ENCODE measurements around the gene PRKAB2. TPM values are rescaled to one million over a fixed set of nuclear protein-coding genes. Genes with fewer than 3 reads are reported as not detected.
"Not testable (repeated sequence)": the region's sequence is repeated elsewhere in the genome, so short reads cannot be mapped to it uniquely, and the experiment has no call there.

Gene PRKAB2
- total and polyA plus RNA-seq, 9 donors, result 7.8 to 19.6 (median 13.4) TPM

DNA sequence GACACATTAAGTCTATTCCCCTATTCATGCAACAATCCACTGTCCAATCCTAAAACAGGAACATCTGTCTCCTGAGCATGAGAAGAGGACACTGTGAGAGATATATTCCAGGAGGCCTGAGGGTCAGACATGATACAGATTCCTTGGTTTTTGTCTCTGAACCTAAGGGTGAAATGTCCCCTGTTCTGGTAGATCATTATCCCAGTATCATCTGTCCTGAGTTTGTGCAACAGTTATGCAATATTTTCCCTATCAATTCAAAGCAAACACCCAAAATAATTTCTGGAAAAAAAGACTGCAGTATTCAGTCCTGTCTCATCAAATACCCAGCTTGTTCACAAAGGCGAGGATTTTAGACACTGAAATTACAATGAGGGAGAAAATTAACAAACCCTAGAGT lies 61.4 kb downstream of the PRKAB2 start:
- WGBS, 3 donors, result 76 to 84% (median 79%) methylated on average over 1 of the region's 1 CpG
- no peaks in the 10 kb centered on the region for H3K27me3 ChIP-seq
- H3K9me3 ChIP-seq, result no peaks in the 10 kb centered on the region
- no peak overlapping the region for H3K27ac ChIP-seq
- no peak for DNase-seq
- intact Hi-C loops (cut with DNase I), result no loop called here
- no peaks in the 10 kb centered on the region for H3K4me1 ChIP-seq (ENCODE audit: insufficient read depth)
- no peak for TF ChIP-seq EP300 (IDR thresholded peaks at IDR 0.05)
- H3K36me3 ChIP-seq, result no peaks in the 10 kb centered on the region
- no peak overlapping the region for H3K4me3 ChIP-seq

DNA sequence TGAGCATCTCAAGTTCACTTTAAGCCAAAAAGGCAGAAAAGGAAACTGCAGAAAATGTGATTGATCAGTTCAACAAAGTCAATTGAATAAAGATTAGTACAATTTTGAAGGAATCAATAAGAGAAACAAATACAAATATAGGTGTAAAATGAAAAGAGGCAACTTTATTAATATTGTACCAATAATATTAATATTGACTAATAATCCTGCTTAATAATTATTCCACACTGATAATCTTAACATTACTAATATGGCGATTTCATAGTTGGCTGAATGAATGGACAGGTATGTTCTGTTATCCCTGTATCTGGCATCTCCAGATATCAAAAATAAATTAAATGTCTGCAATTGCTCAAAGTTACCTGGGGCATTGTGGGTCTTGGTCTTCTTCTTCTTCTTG lies 61.8 kb downstream of the PRKAB2 start:
- Histone ChIP-seq H3K27ac (no peak overlapping the region), H3K4me3 (no peak overlapping the region), H3K9me3 (no peaks in the 10 kb centered on the region), H3K36me3 (no peaks in the 10 kb centered on the region), H3K4me1 (ENCODE audit: insufficient read depth) (no peaks in the 10 kb centered on the region), H3K27me3 (no peaks in the 10 kb centered on the region)
- 91 to 95% (median 94%) methylated on average over 1 of the region's 1 CpG for WGBS, 3 donors
- TF ChIP-seq EP300 (IDR thresholded peaks at IDR 0.05) (no peak), POLR2A (IDR thresholded peaks at IDR 0.05) (no peak)
- TF ChIP-seq, protein P1, sequence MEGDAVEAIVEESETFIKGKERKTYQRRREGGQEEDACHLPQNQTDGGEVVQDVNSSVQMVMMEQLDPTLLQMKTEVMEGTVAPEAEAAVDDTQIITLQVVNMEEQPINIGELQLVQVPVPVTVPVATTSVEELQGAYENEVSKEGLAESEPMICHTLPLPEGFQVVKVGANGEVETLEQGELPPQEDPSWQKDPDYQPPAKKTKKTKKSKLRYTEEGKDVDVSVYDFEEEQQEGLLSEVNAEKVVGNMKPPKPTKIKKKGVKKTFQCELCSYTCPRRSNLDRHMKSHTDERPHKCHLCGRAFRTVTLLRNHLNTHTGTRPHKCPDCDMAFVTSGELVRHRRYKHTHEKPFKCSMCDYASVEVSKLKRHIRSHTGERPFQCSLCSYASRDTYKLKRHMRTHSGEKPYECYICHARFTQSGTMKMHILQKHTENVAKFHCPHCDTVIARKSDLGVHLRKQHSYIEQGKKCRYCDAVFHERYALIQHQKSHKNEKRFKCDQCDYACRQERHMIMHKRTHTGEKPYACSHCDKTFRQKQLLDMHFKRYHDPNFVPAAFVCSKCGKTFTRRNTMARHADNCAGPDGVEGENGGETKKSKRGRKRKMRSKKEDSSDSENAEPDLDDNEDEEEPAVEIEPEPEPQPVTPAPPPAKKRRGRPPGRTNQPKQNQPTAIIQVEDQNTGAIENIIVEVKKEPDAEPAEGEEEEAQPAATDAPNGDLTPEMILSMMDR (IDR thresholded peaks at IDR 0.05), result no peak
- no peak for DNase-seq
- intact Hi-C loops (cut with DNase I), result no loop called here

DNA sequence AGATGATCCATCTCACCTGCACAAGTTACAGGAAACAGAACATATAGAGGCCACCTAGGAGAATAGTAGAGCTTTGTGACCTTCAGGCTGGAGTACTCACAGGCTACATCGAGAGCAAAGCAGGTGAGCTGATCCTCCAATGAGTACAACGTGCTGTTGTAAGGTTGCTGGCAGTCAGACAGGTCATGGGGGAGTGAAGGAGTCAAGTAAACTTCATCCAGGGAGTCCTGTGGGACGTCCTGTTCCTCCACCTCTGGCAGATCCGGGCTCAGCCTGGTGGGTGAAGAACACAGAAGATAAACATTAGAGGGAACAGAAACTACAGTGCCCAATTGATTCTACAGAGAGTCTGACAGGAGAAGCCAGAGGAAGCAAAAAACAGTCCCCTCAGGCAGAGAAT lies 62.5 kb downstream of the PRKAB2 start:
- H3K27ac ChIP-seq, result no peak overlapping the region
- intact Hi-C loops (cut with DNase I), result no loop called here
- no peaks in the 10 kb centered on the region for H3K4me1 ChIP-seq (ENCODE audit: insufficient read depth)
- TF ChIP-seq EP300 (IDR thresholded peaks at IDR 0.05), result no peak
- TF ChIP-seq POLR2A (IDR thresholded peaks at IDR 0.05), result no peak
- TF ChIP-seq, protein P1 (IDR thresholded peaks at IDR 0.05), result no peak
- WGBS, 3 donors, result 40 to 51% (median 41%) methylated on average over 4 of the region's 4 CpGs
- no peak for DNase-seq
- H3K36me3 ChIP-seq, result no peaks in the 10 kb centered on the region
- H3K9me3 ChIP-seq, result no peaks in the 10 kb centered on the region
- H3K4me3 ChIP-seq, result no peak overlapping the region
- H3K27me3 ChIP-seq, result no peaks in the 10 kb centered on the region

GRCh38 chr1:147109041-147109440 lies 63.2 kb downstream of the PRKAB2 start:
- Histone ChIP-seq H3K27ac (no peak overlapping the region), H3K4me3 (no peak overlapping the region), H3K27me3 (no peaks in the 10 kb centered on the region), H3K9me3 (no peaks in the 10 kb centered on the region), H3K36me3 (no peaks in the 10 kb centered on the region), H3K4me1 (ENCODE audit: insufficient read depth) (no peaks in the 10 kb centered on the region)
- 81 to 96% (median 92%) methylated on average over 1 of the region's 1 CpG for WGBS, 3 donors
- TF ChIP-seq, protein P1 (IDR thresholded peaks at IDR 0.05), result no peak
- TF ChIP-seq POLR2A (IDR thresholded peaks at IDR 0.05) (no peak), EP300 (IDR thresholded peaks at IDR 0.05) (no peak)
- no peak for DNase-seq
- intact Hi-C loops (cut with DNase I), result no loop called here

DNA sequence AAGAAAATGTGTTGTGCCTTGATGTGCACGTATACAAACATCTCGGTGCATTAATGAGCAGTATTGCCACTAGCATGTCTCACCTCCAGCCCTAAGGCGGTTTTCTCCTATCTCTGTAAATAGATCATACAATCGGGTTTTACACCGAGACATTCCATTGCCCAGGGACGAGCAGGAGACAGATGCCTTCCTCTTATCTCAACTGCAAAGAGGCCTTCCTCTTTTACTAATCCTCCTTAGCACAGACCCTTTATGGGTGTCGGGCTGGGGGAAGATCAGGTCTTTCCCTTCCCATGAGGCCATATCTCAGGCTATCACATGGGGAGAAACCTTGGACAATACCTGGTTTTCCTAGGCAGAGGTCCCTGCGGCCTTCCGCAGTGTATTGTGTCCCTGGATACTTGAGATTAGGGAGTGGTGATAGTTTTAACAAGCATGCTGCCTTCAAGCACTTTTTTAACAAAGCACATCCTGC lies 65.8 kb downstream of the PRKAB2 start:
- H3K36me3 ChIP-seq; H3K27ac ChIP-seq; intact Hi-C loops (cut with DNase I); DNase-seq; H3K4me3 ChIP-seq; H3K27me3 ChIP-seq; H3K4me1 ChIP-seq (ENCODE audit: insufficient read depth); H3K9me3 ChIP-seq: not testable (repeated sequence)
- WGBS, 3 donors, result 47 to 62% (median 48%) methylated on average over 9 of the region's 9 CpGs

DNA sequence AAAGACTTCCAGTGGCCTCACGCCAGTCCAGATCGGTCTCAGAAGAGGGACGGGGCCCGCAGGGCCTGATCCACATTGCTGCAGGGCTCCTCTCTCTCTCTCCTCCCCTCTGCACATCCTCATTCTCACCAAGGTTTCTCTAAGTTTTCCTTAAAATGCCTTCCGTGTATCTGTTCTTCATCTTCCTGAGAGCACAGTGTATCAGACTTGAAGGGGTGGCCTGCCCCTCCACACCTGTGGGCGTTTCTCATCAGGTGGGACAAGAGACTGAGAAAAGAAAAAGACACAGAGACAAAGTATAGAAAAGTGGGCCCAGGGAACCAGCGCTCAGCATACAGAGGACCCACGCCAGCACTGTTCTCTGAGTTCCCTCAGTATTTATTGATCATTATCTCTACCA lies 66.4 kb downstream of the PRKAB2 start:
- H3K36me3 ChIP-seq, result no peaks in the 10 kb centered on the region
- WGBS, 3 donors, result 79 to 83% (median 80%) methylated on average over 8 of the region's 8 CpGs
- H3K27me3 ChIP-seq, result no peaks in the 10 kb centered on the region
- TF ChIP-seq EP300 (IDR thresholded peaks at IDR 0.05) (no peak), POLR2A (IDR thresholded peaks at IDR 0.05) (no peak)
- TF ChIP-seq, protein P1 (IDR thresholded peaks at IDR 0.05), result no peak
- H3K4me1 ChIP-seq (ENCODE audit: insufficient read depth), result no peaks in the 10 kb centered on the region
- DNase-seq, result no peak
- H3K4me3 ChIP-seq, result no peak overlapping the region
- no peak overlapping the region for H3K27ac ChIP-seq
- no peaks in the 10 kb centered on the region for H3K9me3 ChIP-seq
- intact Hi-C loops (cut with DNase I), result no loop called here
